ENCODE data around the gene TBCB. TPM values are rescaled to one million over a fixed set of nuclear protein-coding genes. Genes with fewer than 3 reads are reported as not detected.

TBCB gene
- polyA plus RNA-seq, 1 of the 3 experiments (the other 2 are of a cell fraction) = 712 TPM

DNA sequence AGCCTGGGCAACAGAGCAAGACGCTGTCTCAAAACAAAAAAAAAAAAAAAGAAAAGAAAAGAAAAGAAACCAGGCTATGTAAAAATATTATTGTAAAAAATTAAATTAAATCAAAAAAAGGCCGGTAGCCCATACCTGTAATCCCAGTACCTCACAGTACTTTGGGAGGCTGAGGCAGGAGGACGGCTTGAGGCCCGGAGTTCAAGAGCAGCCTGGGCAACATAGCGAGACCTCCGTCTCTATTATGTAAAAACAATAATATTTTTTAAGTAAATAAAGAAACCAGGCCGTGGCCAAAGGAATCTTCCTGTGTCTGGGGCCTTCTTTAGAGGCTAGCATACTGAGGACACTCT, 23.8 kb downstream of the TBCB start:
- POLR2A ChIA-PET = interaction anchor here (1.5 kb wide), 1 partner anchor 11 kb away, joined by 5 read pairs; no protein-coding TSS in a partner anchor
- peaks cover 14% of the 10 kb centered on the region in 2 experiments; a peak in 3 of 4 replicates for H3K4me1 ChIP-seq (ENCODE audit: control insufficient read depth in 1 of 2, insufficient read depth in 2 of 2, low read depth in 1 of 2, low read length in 1 of 2)

More for the DNA sequence above, 23.8 kb downstream of the TBCB start:
- H3F3A ChIP-seq (replicated peaks; ENCODE audit: insufficient read depth) = peaks cover 19% of the 10 kb centered on the region
- peak overlapping the region; percentile 97 for H3K9ac ChIP-seq
- H3K9me2 ChIP-seq = no peaks in the 10 kb centered on the region
- DNase-seq = no peak
- WGBS (ENCODE audit: low lambda C conversion rate) = 53% methylated on average over 7 of the region's 7 CpGs
- no peaks in the 10 kb centered on the region for H3K9me3 ChIP-seq
- peak overlapping the region; percentile 89 for H3K4me2 ChIP-seq
- H3K27me3 ChIP-seq (ENCODE audit: insufficient read depth) = no peaks in the 10 kb centered on the region
- H3K36me3 ChIP-seq (replicated peaks in 1 of 2; ENCODE audit: control insufficient read depth in 1 of 2, insufficient read depth in 2 of 2, low read length in 1 of 2) = peaks cover 11 to 19% of the 10 kb centered on the region in 2 experiments
- no peak overlapping the region; the same call in 1 of the 2 replicates for H2AFZ ChIP-seq (ENCODE audit: low read depth)
- H3K27ac ChIP-seq (ENCODE audit: low read depth in 2 of 2, low read length in 1 of 2) = peak overlapping the region; percentile 87 to 93
- CTCF ChIA-PET = interaction anchor here (1.6 kb wide), 1 partner anchor 11 kb away, joined by 6 read pairs; no protein-coding TSS in a partner anchor
- H4K20me1 ChIP-seq (ENCODE audit: insufficient read depth) = peaks cover 23% of the 10 kb centered on the region
- TF ChIP-seq RFX5 (IDR thresholded peaks at IDR 0.05; ENCODE audit: low read length) = no peak
- TF ChIP-seq, protein P1, sequence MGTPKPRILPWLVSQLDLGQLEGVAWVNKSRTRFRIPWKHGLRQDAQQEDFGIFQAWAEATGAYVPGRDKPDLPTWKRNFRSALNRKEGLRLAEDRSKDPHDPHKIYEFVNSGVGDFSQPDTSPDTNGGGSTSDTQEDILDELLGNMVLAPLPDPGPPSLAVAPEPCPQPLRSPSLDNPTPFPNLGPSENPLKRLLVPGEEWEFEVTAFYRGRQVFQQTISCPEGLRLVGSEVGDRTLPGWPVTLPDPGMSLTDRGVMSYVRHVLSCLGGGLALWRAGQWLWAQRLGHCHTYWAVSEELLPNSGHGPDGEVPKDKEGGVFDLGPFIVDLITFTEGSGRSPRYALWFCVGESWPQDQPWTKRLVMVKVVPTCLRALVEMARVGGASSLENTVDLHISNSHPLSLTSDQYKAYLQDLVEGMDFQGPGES (IDR thresholded peaks at IDR 0.05; ENCODE audit: low read depth, low read length) = no peak
- no peak for TF ChIP-seq NRF1 (IDR thresholded peaks at IDR 0.05; ENCODE audit: low read depth, low read length)
- no peak for TF ChIP-seq FOSL2 (IDR thresholded peaks at IDR 0.05; ENCODE audit: borderline replicate concordance, low read depth)
- TF ChIP-seq, protein P2, sequence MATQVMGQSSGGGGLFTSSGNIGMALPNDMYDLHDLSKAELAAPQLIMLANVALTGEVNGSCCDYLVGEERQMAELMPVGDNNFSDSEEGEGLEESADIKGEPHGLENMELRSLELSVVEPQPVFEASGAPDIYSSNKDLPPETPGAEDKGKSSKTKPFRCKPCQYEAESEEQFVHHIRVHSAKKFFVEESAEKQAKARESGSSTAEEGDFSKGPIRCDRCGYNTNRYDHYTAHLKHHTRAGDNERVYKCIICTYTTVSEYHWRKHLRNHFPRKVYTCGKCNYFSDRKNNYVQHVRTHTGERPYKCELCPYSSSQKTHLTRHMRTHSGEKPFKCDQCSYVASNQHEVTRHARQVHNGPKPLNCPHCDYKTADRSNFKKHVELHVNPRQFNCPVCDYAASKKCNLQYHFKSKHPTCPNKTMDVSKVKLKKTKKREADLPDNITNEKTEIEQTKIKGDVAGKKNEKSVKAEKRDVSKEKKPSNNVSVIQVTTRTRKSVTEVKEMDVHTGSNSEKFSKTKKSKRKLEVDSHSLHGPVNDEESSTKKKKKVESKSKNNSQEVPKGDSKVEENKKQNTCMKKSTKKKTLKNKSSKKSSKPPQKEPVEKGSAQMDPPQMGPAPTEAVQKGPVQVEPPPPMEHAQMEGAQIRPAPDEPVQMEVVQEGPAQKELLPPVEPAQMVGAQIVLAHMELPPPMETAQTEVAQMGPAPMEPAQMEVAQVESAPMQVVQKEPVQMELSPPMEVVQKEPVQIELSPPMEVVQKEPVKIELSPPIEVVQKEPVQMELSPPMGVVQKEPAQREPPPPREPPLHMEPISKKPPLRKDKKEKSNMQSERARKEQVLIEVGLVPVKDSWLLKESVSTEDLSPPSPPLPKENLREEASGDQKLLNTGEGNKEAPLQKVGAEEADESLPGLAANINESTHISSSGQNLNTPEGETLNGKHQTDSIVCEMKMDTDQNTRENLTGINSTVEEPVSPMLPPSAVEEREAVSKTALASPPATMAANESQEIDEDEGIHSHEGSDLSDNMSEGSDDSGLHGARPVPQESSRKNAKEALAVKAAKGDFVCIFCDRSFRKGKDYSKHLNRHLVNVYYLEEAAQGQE (IDR thresholded peaks at IDR 0.05; ENCODE audit: low read depth, low read length) = no peak
- no peak for TF ChIP-seq MEF2A (IDR thresholded peaks at IDR 0.05; ENCODE audit: borderline replicate concordance, low read depth)
- TF ChIP-seq, protein P3, sequence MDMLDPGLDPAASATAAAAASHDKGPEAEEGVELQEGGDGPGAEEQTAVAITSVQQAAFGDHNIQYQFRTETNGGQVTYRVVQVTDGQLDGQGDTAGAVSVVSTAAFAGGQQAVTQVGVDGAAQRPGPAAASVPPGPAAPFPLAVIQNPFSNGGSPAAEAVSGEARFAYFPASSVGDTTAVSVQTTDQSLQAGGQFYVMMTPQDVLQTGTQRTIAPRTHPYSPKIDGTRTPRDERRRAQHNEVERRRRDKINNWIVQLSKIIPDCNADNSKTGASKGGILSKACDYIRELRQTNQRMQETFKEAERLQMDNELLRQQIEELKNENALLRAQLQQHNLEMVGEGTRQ (IDR thresholded peaks at IDR 0.05; ENCODE audit: borderline replicate concordance, low read depth, low read length) = no peak
- no peak for TF ChIP-seq NFIC (IDR thresholded peaks at IDR 0.05; ENCODE audit: borderline replicate concordance)
- no peak for TF ChIP-seq GABPA (IDR thresholded peaks at IDR 0.05; ENCODE audit: low read depth)
- TF ChIP-seq TCF12 (IDR thresholded peaks at IDR 0.05) = no peak
- TF ChIP-seq, protein P4, sequence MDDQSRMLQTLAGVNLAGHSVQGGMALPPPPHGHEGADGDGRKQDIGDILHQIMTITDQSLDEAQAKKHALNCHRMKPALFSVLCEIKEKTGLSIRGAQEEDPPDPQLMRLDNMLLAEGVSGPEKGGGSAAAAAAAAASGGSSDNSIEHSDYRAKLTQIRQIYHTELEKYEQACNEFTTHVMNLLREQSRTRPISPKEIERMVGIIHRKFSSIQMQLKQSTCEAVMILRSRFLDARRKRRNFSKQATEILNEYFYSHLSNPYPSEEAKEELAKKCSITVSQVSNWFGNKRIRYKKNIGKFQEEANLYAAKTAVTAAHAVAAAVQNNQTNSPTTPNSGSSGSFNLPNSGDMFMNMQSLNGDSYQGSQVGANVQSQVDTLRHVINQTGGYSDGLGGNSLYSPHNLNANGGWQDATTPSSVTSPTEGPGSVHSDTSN (IDR thresholded peaks at IDR 0.05) = no peak
- TF ChIP-seq, protein P5, sequence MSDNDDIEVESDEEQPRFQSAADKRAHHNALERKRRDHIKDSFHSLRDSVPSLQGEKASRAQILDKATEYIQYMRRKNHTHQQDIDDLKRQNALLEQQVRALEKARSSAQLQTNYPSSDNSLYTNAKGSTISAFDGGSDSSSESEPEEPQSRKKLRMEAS (IDR thresholded peaks at IDR 0.05; ENCODE audit: low read depth) = no peak
- H3K4me3 ChIP-seq (ENCODE audit: low read depth in 2 of 2, low read length in 1 of 2) = peak overlapping the region; percentile 80 to 90; a peak in 3 of 4 replicates
- peaks cover 33% of the 10 kb centered on the region for H3K79me2 ChIP-seq (ENCODE audit: insufficient read depth)
